22Rv1 (cell line): ENCODE data around the gene SSH2.
"Not testable (repeated sequence)": the region's sequence is repeated elsewhere in the genome, so short reads cannot be mapped to it uniquely, and the experiment has no call there.

Experiments
- H3K27ac ChIP-seq: fragments of 450-650 bp; 2 replicates; pipeline ENCODE4 v1.5.1; 2017
- CTCF ChIP-seq: fragments of 450-650 bp; IDR thresholded peaks from 2 replicates; pipeline ENCODE4 v1.5.1; 2017; ENCODE audit warnings: mild to moderate bottlenecking
- ZFX ChIP-seq: fragments of 450-650 bp; IDR thresholded peaks from 2 replicates; pipeline ENCODE4 v1.6.1; 2017; ENCODE audit warnings: antibody characterized with exemption, borderline replicate concordance

Gene SSH2

GRCh38 chr17:29911641-29912177 is 18.3 kb downstream of the SSH2 start:
- H3K27ac ChIP-seq, result no peak overlapping the region
- TF ChIP-seq ZFX (no peak), CTCF (no peak)

DNA sequence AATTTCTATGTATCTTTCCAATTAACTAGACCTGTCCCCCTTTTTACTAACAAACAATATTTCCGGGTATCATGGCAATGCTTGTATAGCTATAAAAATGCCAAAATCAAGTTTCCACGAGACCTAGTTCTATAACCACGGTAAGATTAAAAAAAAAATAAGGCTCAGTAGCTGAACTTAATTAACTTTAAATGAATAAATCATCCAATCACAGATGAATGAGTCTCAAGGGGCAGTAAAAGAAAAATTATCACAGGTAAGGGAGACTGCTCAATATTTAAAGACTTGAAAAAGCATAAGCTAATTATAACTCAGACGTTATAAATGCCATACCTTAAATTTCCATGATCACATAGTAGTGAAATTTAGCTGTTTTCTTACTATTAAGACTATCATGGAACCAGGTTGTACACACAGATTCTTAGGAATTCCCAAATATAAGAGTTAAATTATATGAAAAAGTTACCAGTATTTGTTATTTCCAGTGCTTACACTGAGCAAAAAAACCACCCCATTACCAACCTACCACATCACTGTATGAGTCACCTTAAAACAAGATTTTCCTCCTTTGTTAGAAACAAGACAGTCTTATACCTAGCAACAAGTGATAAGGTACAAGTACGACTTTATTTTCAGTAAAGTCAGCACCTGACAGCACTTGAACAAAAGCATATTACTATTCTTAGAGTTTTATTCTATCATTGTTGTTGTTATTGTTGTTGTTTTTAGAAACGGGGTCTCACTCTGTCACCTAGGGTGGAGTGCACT is 20.6 kb downstream of the SSH2 start:
- TF ChIP-seq CTCF (no peak), ZFX (no peak)
- no peak overlapping the region for H3K27ac ChIP-seq

- TF ChIP-seq ZFX (no peak), CTCF (no peak)
- H3K27ac ChIP-seq, result no peak overlapping the region
Observed at GRCh38 chr17:29906969-29907368, 23.1 kb downstream of the SSH2 start.

DNA sequence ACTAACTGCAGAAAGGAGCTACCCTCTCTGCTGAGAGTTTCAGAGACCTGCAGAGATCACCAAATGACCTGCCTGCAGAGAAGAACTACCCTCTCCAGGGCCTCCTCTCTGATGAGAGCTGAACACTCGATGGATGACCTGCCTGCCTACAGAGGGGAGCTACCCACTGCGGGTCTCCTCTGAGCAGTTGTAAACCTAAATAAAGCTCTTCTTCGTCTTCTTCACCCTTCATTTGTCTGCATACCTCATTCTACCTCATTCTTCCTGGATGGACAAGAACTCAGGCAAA is 24.2 kb downstream of the SSH2 start:
- TF ChIP-seq CTCF (no peak), ZFX (no peak)
- no peak overlapping the region for H3K27ac ChIP-seq

DNA sequence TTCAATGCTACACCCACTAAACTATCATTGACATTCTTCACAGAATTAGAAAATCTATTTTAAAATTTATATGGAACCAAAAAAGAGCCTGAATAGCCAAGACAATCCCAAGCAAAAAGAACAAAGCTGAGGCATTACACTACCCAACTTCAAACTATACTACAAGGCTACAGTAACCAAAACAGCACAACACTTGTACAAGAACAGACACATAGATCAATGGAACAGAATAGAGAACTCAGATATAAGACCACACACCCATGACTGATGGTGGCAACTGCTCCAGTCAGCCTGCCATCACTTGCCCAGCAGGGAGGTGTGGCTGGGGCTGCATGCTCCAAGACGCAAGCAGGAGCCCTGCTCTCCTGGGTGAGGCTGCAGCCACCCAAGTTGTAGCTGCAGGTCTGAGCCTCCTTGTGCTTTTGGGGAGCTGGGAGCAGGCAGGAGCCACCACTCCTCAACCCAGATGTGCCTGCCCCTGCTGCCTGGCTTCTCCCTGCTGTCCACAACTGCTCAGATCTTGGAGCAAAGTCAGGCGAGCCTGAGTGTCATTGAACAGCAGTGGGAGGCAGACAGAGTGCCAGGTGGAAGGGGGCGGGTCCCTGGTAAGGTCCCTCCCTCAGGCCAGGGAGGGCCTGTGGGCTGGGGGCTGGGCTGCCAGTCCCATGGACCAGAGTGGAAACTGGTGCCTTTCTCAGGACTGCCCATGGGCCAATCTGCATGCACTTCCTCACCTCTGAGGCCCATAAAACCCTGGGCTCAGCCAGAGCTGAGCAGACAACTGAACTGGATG is 24.7 kb downstream of the SSH2 start:
- no peak for TF ChIP-seq CTCF
- TF ChIP-seq ZFX, result no peak
- H3K27ac ChIP-seq, result no peak overlapping the region

DNA sequence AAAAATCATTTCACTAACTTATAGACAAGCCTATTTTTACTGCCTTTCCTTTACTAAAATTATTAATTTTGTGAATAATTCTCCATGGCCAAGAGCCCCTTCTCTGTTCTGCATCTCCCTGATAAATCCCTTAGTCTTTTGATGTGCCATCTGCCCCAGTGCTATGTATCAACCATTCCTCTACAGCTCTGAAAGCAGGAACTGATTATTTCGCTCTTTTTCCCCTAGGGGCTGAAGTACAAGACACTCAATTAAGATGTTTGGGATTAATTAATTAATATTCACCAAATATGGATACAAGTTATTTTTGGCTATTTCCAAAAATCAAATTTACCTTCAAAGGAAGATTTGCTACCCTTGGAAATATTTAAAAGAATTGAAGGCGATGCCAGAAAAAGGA is 26.6 kb downstream of the SSH2 start:
- TF ChIP-seq CTCF (no peak), ZFX (no peak)

DNA sequence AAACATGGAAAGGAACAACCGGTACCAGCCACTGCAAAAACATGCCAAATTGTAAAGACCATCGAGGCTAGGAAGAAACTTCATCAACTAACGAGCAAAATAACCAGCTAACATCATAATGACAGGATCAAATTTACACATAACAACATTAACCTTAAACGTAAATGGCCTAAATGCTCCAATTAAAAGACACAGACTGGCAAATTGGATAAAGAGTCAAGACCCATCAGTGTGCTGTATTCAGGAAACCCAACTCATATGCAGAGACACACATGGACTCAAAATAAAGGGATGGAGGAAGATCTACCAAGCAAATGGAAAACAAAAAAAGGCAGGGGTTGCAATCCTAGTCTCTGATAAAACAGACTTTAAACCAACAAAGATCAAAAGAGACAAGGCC is 32.9 kb downstream of the SSH2 start:
- H3K27ac ChIP-seq, result not testable (repeated sequence)

More for the DNA sequence above, 26.6 kb downstream of the SSH2 start:
- H3K27ac ChIP-seq, result no peak overlapping the region
